Effector CD4-positive, alpha-beta T cell (primary cell): Measurements from ENCODE around the gene UBASH3B.
A peak's percentile ranks its signal among the peaks of the same experiment; 100 is the strongest.

ENCODE experiments used
- DNase-seq: peaks from one replicate; pipeline ENCODE4 v3.0.0-alpha.2; 2020

The UBASH3B gene

DNA sequence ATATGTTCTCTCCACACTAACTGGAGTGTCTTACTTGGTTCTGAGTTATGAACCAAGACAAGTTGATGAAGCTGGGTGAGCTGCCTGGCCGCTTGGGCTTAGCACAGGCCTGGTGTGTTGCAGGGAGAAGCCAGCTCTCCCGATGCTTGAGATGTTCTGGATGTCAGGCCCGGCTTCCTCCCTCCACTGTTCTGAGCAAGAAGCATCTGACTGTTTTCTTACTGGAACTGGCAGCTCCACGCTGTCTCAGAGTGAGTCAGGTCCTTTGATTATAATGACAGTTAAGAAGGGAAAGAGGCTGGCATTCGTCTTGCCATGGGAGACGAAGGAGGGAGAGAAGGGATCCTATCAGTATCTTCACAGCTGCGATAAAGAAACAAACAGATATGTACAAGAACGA lies 136.3 kb downstream of the UBASH3B start:
- DNase-seq = no peak

DNA sequence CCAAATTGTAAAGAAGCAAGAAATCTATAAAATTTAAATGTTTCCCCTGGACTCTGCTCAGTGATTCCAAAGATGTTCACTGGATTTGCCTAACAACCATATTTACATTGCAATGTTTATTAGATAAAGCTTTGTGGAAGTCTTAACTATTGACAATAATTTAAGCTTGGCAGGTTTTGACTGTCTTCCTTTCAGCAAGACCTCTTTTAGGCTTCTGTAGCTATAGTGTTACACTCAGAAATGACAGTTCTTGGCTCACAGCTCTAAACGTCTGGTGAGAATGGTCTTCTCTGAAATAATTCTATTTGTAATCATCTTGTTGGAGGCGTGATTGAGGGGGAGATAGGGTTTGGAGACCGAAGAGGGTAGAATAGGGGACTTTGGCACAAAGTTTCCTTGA lies 138.0 kb downstream of the UBASH3B start:
- no peak for DNase-seq

DNA sequence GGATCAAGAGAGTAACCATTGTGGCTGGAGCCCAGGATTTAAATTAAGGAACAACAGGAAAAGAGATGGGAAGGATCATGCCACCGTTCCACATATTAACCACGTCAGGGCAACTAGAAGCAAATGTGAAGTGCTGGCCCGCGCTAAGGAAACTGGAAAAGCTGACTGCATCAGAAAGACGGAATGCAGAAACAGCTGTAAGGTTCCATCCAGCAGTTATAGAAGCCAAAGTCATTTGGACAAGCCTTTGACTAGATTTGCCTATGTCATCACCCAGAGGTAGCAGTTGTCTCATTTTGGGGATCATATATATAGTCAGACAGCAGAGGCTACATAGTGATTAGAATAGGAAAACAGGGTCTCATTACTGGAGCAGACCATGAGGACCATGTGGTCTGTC lies 139.8 kb downstream of the UBASH3B start:
- DNase-seq = no peak

DNA sequence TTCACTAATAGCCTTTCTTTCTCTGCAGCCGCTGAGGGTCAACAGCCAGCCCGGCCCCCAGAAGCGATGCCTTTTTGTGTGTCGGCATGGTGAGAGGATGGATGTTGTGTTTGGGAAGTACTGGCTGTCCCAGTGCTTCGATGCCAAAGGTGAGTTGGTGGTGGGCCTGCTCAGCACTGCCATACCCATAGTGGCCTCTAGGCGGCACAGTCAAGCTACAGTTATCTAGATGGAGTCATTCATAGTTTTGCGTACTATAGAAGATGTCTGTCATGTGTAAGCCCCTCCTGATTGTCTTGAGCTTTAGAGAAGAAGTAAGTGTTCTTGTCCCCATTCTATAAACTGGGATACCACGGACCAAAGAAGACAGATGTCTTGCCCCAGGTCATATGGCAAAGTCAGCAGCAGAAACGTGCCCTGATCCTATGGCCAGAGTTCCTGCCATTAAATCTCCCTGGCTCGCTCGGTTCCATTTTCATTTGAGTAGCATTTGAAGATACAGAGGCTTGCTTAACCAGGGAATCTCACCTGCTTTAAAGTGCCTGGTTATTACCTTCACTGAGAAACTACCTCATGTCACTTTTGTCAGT lies 140.7 kb downstream of the UBASH3B start:
- DNase-seq = peak; percentile 53

DNA sequence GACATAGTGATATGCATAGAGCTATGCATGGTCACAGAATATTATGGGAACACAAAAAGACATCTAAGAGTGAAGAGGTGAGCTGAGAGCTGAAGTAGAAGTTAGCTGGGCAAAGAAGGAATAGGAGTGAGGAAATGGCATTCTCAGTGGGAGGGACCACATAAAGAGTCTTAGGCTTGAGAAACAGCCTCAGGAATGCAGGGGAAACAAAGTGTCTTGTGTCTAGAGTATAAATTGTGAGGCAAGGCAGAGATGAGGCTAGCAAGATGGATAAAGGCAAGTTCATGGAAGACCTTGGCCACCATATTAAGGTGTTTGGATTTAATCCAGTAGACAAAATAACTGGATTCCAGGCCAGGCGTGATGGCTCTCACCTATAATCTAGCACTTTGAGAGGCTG lies 142.1 kb downstream of the UBASH3B start:
- DNase-seq = no peak

DNA sequence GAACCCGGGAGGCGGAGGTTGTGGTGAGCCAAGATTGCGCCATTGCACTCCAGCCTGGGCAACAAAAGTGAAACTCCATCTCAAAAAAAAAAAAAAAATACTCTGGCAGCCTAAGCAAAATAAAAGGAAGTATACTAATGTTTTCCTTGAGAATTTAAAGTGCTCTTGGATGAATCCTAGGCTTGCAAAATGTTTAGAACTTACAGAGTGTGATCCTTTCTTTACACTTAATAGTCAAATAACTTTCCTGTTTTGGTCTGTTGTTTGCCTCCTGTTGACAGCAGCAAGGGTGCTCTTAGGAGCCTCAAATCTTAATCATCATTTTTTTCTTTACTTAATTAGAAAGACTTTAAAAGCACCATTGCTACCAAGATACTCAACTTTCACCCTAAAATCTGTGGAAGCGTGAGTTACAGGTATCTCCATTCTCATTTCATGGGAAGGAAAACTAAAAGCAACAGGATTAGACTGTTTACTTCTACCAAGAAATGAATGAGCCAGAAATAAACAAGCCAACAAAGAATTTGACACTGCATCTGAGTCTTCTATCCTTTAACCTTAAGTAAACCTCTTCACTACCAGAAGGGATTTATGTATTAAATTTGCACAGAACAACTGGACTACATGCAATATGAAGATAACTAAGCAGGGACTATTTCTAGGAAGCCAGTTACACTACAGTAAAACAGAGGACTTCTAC lies 144.0 kb downstream of the UBASH3B start:
- DNase-seq = no peak

DNA sequence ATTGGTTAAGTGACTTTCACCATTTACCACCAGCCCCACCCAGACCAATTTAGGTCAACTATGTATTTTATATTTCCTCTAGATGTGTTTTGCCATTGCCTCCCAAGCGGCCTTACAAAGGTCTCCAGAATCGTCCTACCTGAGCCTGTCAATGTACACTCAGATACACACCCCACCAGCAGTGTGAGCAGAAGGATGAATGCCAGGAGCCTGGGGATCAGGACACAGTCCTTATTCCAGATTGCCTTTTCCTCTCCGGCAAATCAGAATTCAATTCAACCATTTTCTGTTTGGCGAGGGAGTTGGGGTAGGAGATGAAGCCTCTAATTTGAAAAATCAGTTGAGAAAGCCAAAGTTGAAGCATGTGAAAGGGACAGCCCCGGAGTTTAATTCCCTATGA lies 147.4 kb downstream of the UBASH3B start:
- DNase-seq = no peak

DNA sequence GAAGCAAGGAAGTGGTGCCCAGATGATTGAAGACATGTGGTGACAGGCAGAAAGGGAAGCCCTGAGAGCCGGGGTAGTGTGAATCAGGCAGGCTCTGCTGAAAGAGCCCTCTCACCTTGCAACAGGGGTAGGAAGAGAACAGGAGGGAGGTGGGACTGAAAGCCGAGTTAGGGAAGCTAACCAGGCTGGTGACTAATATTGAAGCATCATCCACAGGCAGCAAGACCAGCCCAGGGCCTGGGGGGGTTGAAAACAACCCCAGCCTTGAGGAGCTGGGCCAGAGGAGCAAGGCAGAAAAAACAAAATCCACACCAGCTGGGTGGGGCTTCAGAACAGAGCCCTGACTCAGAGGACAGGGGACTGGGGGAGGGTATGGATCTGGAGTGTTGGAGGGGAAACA lies 147.8 kb downstream of the UBASH3B start:
- no peak for DNase-seq

DNA sequence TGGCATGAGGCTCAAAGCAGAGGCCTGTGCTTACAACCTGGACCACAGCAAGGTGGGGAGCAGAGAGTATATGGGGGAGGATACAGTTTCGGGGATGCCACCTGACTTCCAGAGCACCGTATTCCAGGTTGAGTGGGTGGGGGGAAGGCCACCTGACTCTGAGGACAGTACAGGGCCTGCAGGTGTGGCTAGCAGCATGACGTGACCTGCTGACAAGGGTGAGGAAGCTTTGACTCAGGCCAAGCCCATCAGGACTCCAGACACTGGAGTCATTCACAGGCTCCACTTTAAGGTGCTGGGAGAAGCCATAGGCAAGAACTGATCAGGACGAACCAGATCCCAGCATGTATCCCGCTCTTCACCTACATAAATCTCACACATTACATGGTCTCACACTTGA lies 148.2 kb downstream of the UBASH3B start:
- no peak for DNase-seq

DNA sequence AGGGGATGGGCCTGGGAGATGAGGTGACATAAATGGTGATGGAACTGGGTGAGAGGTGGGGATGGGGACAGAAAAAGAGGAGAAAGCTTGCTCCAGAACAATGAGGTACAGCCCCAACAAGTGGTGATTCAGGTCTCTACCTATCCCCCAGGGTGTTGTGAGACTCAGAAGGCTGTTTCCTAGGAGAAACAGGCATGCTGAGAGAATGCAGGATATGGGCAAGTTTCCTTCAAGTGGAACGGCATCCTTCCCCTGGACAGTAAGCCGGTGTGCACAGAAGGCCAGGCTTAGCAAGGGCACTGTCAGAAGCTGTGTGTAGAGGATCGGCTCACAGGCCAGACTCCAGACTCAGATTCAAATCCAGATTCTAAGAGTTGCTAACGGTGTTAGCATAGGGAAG lies 148.6 kb downstream of the UBASH3B start:
- DNase-seq = no peak

DNA sequence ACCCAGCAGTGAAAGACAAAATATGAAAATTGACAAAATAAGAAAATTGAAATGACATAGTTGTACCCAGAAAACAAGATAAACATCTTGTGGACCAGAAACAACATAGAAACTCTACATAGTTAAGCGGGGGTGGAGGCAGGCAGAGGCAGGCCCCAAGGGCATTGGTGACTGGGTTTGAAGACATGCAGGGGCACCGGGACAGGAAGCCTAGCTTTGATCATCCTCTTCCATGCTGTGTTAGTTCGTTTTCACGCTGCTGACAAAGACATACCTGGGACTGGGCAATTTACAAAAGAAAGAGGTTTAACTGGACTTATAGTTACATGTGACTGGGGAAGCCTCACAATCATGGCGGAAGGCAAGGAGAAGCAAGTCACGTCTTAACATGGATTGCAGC lies 149.3 kb downstream of the UBASH3B start:
- DNase-seq = no peak

DNA sequence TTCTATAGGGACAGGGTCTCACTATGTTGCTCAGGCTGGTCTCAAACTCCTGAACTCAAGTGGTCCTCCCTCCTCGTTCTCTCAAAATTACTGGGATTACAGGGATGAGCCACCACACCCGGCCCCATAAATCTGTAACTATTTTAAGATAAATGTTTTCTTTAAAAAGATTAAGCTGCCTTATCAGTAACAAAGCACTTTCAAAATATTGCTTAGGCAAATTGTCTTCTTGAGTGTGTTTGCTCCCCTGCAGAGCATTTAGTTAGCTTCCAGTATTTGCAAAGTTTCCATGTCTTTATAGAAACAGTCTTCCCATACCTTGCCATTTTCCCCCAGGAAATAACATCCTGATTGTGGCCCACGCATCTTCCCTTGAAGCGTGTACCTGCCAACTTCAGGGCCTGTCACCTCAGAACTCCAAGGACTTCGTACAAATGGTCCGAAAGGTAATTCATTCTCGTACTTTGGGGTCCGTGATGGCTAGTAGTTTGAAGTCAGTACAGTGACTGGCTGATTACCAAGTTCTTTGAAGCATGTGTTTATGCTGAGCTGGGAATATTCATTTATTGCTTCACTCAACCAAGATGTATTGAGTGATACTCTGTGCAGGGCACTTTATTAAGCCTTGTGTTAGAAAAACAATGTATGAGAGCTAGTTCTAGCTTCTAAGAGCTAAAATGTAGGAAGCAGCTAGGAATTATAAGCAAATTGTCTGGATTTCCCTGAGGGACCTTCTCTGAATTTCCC lies 152.4 kb downstream of the UBASH3B start:
- no peak for DNase-seq

DNA sequence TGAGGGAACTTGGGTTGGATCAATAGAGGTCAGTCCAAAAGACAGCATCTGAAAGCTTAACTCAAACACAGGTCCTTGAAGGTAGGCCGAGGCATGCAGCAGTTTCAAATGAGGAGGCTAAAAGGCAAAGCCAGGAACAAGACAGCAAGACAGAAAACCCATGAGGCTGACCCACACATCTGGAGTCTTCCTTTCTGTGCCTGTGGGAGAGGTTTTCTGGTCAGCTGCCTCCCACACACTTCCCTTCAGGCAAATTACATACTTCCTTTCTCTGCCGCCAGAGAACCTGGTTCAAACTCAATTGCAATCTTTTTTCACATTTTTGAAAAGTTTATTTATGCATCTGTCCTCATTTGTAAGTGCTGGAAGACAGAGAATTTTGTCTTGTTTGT lies 153.0 kb downstream of the UBASH3B start:
- DNase-seq = no peak

DNA sequence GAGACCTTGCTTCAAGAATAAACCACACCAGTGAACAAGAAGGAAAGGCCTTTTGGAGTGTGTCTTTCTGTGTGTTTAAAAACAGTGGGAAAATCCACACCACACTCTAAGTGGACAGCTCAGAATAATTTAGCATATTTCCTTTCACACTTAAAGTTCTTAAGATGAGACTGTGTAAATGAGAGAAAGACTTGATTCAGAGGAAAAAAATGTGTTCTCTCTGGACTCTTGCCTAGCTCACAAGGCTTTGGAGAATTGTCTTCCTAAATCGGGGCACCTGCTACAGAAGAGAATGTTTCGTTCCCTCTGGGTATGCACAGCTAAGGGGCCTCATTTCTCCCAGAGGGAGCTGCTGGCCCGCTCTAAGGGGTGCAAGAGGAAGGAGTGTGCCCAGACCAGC lies 154.3 kb downstream of the UBASH3B start:
- no peak for DNase-seq

DNA sequence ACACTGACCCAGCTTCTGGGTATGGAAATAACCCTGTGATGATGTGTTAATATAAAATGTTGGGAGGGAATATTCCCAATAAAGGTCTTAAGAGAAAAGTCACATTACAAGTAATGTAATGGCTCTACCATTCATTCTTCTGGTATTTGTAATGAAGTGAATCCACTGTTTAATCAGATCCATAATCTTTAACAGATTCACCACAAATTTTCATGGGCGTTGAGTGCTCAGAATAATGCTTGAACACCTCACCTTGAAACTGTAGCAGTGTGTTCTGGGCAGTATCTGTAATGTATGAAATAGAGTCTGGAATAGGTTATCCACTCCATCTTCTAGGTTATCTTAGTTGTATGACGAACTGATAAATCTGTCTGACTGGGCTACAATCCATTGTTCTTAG lies 156.2 kb downstream of the UBASH3B start:
- no peak for DNase-seq

DNA sequence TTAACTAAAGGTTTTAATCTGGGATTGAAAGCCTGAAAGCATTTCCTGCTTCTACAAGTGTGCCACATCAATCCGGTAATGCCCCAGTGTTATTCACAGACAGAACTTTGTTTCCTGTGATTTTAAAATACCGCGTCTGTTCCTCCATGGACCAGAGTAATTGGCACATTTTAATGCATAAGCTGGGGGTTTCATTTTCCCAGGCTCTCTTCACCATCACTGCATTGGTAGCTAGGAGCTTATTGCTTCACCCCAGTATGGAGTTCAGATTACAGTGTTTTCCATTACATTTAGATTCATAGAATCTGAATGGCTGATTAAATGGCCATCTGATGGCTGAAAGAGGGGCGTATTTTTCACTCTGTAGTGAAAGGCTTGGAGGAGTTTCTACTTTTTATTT lies 157.1 kb downstream of the UBASH3B start:
- DNase-seq = no peak

DNA sequence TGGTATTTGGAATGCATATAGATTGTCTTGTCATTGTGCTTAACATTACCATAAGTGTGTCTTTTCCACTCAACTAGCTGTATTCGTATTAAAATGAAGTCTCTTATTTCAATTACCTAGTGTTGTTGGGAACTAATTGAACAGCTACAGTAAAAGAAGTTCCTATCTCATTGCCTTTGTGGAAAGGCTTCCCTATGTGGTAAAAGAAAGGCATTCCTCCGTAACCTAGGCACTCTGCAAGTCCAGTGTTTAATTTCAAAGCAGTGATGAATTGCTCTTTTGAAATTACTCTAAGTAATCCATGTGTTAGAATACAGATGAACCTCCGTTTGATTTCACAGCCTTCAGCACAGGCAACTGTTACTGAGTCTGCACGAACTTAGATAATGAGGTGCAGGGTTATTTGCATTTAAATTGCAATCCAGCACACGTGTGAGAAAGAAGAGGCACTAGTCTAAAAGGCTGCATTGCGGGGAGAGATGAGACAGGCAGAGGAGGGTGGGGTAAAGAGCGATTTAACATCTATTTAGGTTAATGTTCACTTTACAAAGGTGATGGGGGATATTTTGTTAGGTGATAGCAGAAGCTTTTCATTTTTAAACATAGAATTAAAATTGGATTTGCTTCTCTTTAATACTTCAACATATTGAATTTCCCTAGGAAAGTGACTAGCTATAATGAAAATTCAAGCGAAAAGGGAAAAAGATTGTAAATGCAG lies 157.8 kb downstream of the UBASH3B start:
- DNase-seq = no peak

DNA sequence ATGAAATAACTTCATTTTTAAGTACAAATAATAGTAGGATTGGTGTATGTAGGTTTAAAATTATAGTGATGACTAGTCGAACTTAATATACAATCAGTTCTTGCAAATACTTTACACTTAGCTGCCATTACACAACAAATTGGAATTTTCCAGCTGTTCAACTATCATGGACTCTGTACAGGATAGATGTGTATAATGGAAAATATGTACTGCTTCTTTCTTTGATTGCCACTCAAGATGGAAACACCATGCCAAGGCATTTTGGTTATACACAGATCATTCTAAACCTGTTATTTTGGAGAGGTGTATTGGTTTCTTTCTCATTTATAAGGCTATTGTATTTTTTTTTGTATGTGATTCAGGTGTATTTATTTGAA lies 158.4 kb downstream of the UBASH3B start:
- DNase-seq = no peak

DNA sequence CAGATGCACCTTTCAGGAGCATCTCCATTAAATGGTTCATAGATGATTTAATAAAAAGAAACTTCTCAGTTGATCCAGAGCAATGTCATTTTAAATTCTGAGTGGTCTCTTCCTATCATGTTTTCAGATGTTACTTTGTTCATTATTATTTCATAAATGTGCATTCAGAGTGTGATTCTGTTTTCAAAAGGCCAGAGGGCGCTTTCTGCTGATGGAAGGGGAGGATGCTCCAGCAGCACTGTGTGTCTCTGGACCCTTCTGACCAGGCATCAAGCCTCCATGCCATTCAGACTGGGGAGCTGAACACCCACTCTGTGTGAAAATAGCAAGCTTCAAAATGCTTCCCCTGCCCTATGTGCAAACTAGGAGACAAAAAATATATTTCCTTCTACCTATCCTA lies 158.9 kb downstream of the UBASH3B start:
- no peak for DNase-seq

DNA sequence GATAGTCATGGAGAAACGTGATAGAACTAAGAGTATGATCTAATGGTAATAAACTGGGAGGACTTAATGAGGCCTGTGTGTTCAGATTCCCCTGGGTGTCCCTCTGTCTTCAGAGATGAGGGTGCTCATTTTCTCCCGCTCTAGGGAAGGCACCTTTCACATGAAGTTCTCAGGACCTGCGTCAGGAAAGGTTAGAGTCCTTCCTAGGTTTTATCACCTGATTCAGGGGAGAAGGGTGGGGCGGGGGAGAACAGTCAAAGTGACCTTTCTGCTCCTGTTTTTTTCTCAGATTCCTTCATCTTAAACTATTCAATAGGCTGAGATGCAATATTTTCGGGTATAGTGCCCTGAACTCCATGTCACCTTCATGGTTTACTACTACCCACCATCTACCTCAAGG lies 160.4 kb downstream of the UBASH3B start:
- no peak for DNase-seq

DNA sequence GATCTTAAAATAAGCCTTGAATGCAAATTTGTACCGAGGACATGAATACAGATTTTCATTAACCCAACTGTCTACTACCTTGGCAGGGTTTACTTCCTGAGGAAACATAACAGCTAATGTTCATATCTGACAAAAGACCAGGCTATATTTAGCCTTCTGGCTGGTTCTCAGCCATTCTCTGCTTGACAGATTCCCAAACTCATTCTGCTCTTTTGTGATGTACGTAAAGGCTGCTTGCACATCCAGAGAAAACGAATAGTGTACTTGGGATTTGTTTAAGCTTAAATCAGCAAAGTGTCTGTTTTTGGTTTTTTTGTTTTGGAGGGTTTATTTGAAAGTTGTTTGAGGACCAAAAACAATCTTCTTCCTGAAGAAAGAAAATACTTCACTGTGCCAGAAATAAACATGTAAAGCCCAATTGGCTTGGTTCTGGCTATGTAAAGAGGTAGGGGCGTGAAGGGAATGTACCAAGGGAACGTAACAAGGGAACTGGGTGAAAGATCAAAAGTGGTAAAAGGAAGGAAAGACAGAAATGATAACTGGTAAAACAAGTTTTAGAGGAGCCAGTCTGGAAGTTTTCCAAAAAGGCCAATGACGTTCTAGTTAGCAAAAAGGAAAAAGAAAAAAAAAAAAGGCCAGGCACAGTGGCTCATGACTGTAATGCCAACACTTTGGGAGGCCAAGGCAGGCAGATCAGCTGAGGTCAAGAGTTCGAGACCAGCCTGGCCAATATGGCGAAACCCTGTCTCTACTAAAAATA lies 161.4 kb downstream of the UBASH3B start:
- no peak for DNase-seq

DNA sequence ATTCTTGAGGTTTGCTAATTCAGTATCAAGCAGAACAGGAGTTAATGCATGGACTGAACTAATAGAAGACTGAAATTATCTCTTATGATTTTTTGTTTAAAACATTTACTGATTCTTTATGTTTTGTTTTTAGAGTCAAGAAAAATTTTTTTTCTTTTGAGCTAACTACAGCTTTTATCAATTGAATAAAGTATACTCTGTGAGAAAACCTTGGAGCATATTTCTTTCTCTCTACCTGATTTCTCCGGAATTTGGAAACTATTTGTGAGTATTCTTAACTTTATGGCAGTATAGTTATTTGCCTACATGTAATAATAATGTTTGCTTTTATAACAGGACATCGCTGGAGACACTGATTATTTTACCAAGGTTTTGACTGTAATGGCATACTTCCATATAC lies 164.6 kb downstream of the UBASH3B start:
- no peak for DNase-seq

DNA sequence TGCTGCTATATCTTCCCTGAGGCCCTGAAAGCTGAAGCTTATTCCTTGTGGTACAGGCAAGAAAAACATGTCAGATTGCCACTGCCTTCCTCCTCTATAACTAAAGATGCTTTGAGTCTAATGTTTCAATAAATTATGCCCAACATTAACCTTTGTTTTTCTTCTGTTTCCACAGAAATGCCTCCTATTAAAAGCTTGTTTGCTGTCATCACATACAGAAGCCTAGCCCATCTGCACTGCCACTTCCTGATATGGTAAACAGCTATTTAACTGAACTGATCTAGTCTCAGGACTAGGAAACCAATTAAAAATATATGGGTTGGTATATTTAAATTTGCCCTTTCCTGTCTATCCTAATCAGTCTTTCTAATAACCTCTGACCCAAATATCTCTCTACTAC lies 165.6 kb downstream of the UBASH3B start:
- no peak for DNase-seq
